BLaER1 treated with 17β-estradiol and CSF1 and Interleukin-3, amounts not matched to agents 10 nM and 100 nM (cell line): Measurements from ENCODE around the gene RBMS2.

Source experiments
- H3K27ac ChIP-seq, 11 experiments: shearing (Covaris generic); formaldehyde crosslinking; 2 replicates each; pipeline ENCODE4 v1.8.1; 2022
- H3K27me3 ChIP-seq, 11 experiments: shearing (Covaris generic); formaldehyde crosslinking; 2 replicates each; pipeline ENCODE4 v1.8.1; 2022
- H3K36me3 ChIP-seq, 11 experiments: shearing (Covaris generic); formaldehyde crosslinking; 2 replicates each; pipeline ENCODE4 v1.8.1; 2022
- H3K4me1 ChIP-seq, 10 experiments: shearing (Covaris generic); formaldehyde crosslinking; 2 replicates each; pipeline ENCODE4 v1.8.1; 2022
- H3K4me2 ChIP-seq, 11 experiments: shearing (Covaris generic); formaldehyde crosslinking; 2 replicates each; pipeline ENCODE4 v1.8.1; 2022
- H3K4me3 ChIP-seq, 10 experiments: shearing (Covaris generic); formaldehyde crosslinking; 2 replicates each; pipeline ENCODE4 v1.8.1; 2022
- H3K9ac ChIP-seq, 11 experiments: shearing (Covaris generic); formaldehyde crosslinking; 2 replicates each; pipeline ENCODE4 v1.8.1; 2022
- H3K9me3 ChIP-seq, 11 experiments: shearing (Covaris generic); formaldehyde crosslinking; replicated peaks in 1 of 11; 2 replicates each; pipeline ENCODE4 v1.8.1; 2022
- H4K20me1 ChIP-seq, 11 experiments: shearing (Covaris generic); formaldehyde crosslinking; 2 replicates each; pipeline ENCODE4 v1.8.1; 2022
- Cebpa-rat ChIP-seq, 11 experiments: shearing (Covaris generic); IDR thresholded peaks; 2 replicates each; pipeline ENCODE4 v1.8.1; 2022

RBMS2 gene

DNA sequence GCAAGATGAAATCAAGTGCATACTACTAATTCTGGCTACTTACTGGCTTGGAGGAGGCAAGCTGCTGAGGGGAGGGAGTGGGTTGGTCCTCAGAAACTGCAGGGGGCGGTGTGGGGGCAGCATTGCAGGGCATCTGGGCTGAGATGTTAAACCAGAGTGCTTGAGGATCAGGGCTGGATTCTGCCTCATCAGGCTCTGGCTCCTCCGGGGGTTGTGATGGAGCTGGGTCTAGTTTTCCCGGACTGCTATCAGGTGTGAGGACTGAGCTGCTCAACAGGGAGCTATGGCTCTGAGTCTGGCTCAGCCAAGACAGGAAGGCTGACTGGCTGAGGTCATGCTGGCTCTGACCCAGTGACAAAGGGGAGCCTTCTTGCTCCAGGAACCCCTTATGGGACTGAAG lies 79.9 kb downstream of the RBMS2 start:
- Histone ChIP-seq H3K4me3 (no peak overlapping the region), H3K9ac (0 out of 22 replicates have a peak overlapping the region, but pooled peaks of 1 of the 11 experiments have one; percentile 15), H3K27ac (no peak overlapping the region), H3K9me3 (no peaks in the 10 kb centered on the region), H3K27me3 (no peaks in the 10 kb centered on the region), H4K20me1 (peaks cover 4 to 86% (median 34%) of the 10 kb centered on the region in 11 experiments; a peak in 18 of 22 replicates), H3K36me3 (peaks cover 99 to 100% (median 100%) of the 10 kb centered on the region in 11 experiments), H3K4me1 (no peaks in the 10 kb centered on the region), H3K4me2 (no peak overlapping the region)
- no peak for TF ChIP-seq Cebpa-rat (IDR thresholded peaks at IDR 0.05)

DNA sequence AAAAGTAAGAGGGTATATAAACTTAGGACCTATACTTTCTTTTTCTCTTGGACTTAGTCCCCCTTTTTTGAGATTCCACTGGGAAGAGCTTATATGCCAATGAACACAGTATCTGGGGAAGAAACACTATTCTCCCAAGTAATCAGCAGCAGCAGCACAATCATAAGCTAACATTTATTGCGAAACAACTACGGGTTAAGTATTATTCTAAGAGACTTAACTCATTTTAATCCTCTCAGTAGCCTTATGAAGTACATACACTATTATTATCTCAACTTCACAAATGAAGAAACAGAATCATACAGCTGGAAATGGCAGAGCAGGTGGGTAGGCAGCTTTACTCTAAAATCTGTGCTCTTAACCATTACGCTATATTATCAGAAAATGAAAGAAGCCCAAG lies 80.6 kb downstream of the RBMS2 start:
- Histone ChIP-seq H3K9ac (no peak overlapping the region), H3K4me2 (no peak overlapping the region), H4K20me1 (peaks cover 3 to 88% (median 32%) of the 10 kb centered on the region in 11 experiments; a peak in 18 of 22 replicates), H3K27ac (no peak overlapping the region), H3K4me1 (no peaks in the 10 kb centered on the region), H3K9me3 (no peaks in the 10 kb centered on the region), H3K36me3 (peaks cover 100% of the 10 kb centered on the region in 11 experiments), H3K4me3 (no peak overlapping the region), H3K27me3 (no peaks in the 10 kb centered on the region)
- peak in 4 of 11 experiments; percentile 23 to 70 (median 47); a peak in 5 of 22 replicates for TF ChIP-seq Cebpa-rat (IDR thresholded peaks at IDR 0.05)

DNA sequence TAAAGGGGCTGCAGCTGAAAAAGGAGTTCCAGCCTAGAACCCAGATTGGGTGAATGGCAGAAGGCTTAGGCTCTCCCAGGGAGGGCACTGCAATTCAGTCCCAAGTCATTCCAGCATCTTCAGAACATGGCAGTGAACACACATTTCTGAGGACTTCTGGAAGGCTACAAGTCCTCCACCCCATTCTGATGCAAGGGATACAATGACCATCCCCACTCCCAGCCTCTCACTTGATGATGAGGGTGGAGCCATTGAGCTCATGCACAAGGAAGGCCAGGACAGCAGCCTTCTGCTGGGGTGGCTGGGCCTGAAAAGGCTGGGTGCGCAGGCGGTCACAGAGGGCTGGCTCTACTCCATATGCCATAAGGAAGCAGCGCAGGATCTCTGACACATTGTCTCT lies 82.7 kb downstream of the RBMS2 start:
- H3K9me3 ChIP-seq = no peaks in the 10 kb centered on the region
- no peak overlapping the region for H3K4me2 ChIP-seq
- H3K36me3 ChIP-seq = peaks cover 99 to 100% (median 100%) of the 10 kb centered on the region in 11 experiments
- no peaks in the 10 kb centered on the region for H3K4me1 ChIP-seq
- no peak overlapping the region for H3K9ac ChIP-seq
- H3K4me3 ChIP-seq = no peak overlapping the region
- TF ChIP-seq Cebpa-rat (IDR thresholded peaks at IDR 0.05) = no peak
- no peaks in the 10 kb centered on the region for H3K27me3 ChIP-seq
- H3K27ac ChIP-seq = no peak overlapping the region
- peaks cover 0 to 81% (median 32%) of the 10 kb centered on the region in 11 experiments; a peak in 16 of 22 replicates for H4K20me1 ChIP-seq

GRCh38 chr12:56614627-56615026 lies 93.0 kb downstream of the RBMS2 start:
- TF ChIP-seq Cebpa-rat (IDR thresholded peaks at IDR 0.05) = no peak
- H3K4me2 ChIP-seq = no peak overlapping the region
- peaks cover 54 to 98% (median 81%) of the 10 kb centered on the region in 11 experiments for H4K20me1 ChIP-seq
- H3K9ac ChIP-seq = no peak overlapping the region
- no peak overlapping the region for H3K4me3 ChIP-seq
- peaks cover 0 to 35% (median 29%) of the 10 kb centered on the region in 10 experiments; a peak in 14 of 20 replicates for H3K4me1 ChIP-seq
- H3K9me3 ChIP-seq = no peaks in the 10 kb centered on the region
- peaks cover 90 to 100% (median 100%) of the 10 kb centered on the region in 11 experiments for H3K36me3 ChIP-seq
- no peaks in the 10 kb centered on the region for H3K27me3 ChIP-seq
- H3K27ac ChIP-seq = no peak overlapping the region

- Histone ChIP-seq H3K9ac (no peak overlapping the region), H3K4me2 (peak overlapping the region in 6 of 11 experiments; percentile 4 to 34 (median 16); a peak in 4 of 22 replicates), H3K4me1 (peaks cover 0 to 37% (median 29%) of the 10 kb centered on the region in 10 experiments; a peak in 14 of 20 replicates), H4K20me1 (peaks cover 70 to 99% (median 87%) of the 10 kb centered on the region in 11 experiments), H3K4me3 (no peak overlapping the region), H3K9me3 (no peaks in the 10 kb centered on the region), H3K27me3 (no peaks in the 10 kb centered on the region), H3K27ac (peak overlapping the region in 1 of 11 experiments; percentile 6; a peak in 1 of 22 replicates), H3K36me3 (peaks cover 90 to 100% (median 100%) of the 10 kb centered on the region in 11 experiments)
- TF ChIP-seq Cebpa-rat (IDR thresholded peaks at IDR 0.05) = no peak
Measured at GRCh38 chr12:56616244-56616643, 94.6 kb downstream of the RBMS2 start.

- H3K4me1 ChIP-seq = peaks cover 0 to 42% (median 31%) of the 10 kb centered on the region in 10 experiments; a peak in 15 of 20 replicates
- H3K4me2 ChIP-seq = peak overlapping the region in 3 of 11 experiments; percentile 18 to 34 (median 26); a peak in 4 of 22 replicates
- no peaks in the 10 kb centered on the region for H3K27me3 ChIP-seq
- no peak for TF ChIP-seq Cebpa-rat (IDR thresholded peaks at IDR 0.05)
- peak overlapping the region in 1 of 11 experiments; percentile 53; a peak in 2 of 22 replicates for H3K9ac ChIP-seq
- no peaks in the 10 kb centered on the region for H3K9me3 ChIP-seq
- peaks cover 90 to 100% (median 100%) of the 10 kb centered on the region in 11 experiments for H3K36me3 ChIP-seq
- H3K27ac ChIP-seq = no peak overlapping the region
- peaks cover 76 to 99% (median 89%) of the 10 kb centered on the region in 11 experiments for H4K20me1 ChIP-seq
- no peak overlapping the region for H3K4me3 ChIP-seq
Measured at GRCh38 chr12:56616925-56617324, 95.3 kb downstream of the RBMS2 start.

DNA sequence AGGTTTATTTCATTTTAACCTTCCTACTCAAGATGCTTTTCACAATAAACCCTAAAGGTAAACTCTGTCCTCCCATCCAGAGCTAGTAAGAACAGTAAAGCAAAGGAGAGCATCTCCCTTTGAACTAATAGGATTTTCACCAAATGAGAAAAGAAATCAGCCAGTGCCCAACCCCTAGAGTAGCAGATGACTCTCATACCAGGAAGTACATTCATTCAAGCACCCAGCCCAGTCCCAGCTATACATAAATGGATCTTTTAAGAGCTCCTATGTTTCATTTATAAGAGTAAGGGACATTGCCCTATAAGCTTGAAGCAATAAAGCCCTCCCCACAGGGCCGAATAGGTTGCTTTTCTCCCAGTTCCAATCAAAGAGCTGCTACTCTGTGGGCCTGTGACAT lies 100.9 kb downstream of the RBMS2 start:
- no peak for TF ChIP-seq Cebpa-rat (IDR thresholded peaks at IDR 0.05)
- no peak overlapping the region; a peak in 1 of 22 replicates for H3K27ac ChIP-seq
- H3K4me2 ChIP-seq = 0 out of 22 replicates have a peak overlapping the region, but pooled peaks of 1 of the 11 experiments have one; percentile 5
- peaks cover 93 to 100% (median 100%) of the 10 kb centered on the region in 11 experiments for H4K20me1 ChIP-seq
- H3K9ac ChIP-seq = no peak overlapping the region
- peaks cover 70 to 100% (median 88%) of the 10 kb centered on the region in 11 experiments for H3K36me3 ChIP-seq
- peaks cover 14 to 57% (median 41%) of the 10 kb centered on the region in 10 experiments for H3K4me1 ChIP-seq
- no peaks in the 10 kb centered on the region for H3K27me3 ChIP-seq
- no peak overlapping the region for H3K4me3 ChIP-seq
- H3K9me3 ChIP-seq = no peaks in the 10 kb centered on the region

DNA sequence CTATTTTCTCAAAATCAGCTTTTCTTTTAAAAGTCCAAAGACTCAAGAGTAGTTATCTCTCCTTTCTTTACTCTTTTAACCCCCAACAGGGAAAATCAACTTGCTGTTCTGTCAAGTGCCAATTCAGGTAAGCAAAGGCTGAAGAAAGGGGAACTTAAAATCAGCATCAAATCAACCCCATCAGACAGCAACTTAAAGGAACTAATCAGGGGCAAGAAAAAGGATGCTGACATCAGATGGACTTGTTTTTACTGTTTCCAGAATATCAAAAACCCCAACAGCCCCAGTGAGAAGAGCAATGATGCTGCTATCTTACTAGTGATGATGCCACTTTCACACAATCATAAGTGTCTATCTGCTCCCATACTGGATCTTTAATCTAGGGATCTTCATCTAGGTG lies 105.1 kb downstream of the RBMS2 start:
- H3K36me3 ChIP-seq = peaks cover 39 to 63% (median 51%) of the 10 kb centered on the region in 11 experiments
- TF ChIP-seq Cebpa-rat (IDR thresholded peaks at IDR 0.05) = no peak
- H3K27me3 ChIP-seq = no peaks in the 10 kb centered on the region
- H4K20me1 ChIP-seq = peaks cover 65 to 91% (median 78%) of the 10 kb centered on the region in 11 experiments
- no peaks in the 10 kb centered on the region for H3K9me3 ChIP-seq
- H3K27ac ChIP-seq = peak overlapping the region in 6 of 11 experiments; percentile 17 to 100 (median 99); a peak in 2 of 22 replicates
- peak overlapping the region in 2 of 11 experiments; percentile 11 to 34; a peak in 2 of 22 replicates for H3K9ac ChIP-seq
- H3K4me3 ChIP-seq = no peak overlapping the region; a peak in 1 of 20 replicates
- H3K4me2 ChIP-seq = peak overlapping the region; percentile 2 to 99 (median 89); a peak in 21 of 22 replicates
- peaks cover 40 to 67% (median 55%) of the 10 kb centered on the region in 10 experiments for H3K4me1 ChIP-seq

GRCh38 chr12:56628671-56629458 lies 107.2 kb downstream of the RBMS2 start:
- TF ChIP-seq Cebpa-rat (IDR thresholded peaks at IDR 0.05) = peak in 3 of 11 experiments; percentile 19 to 46 (median 32); a peak in 1 of 22 replicates
- H3K4me2 ChIP-seq = peak overlapping the region; percentile 86 to 99 (median 89)
- peaks cover 44 to 91% (median 63%) of the 10 kb centered on the region in 11 experiments; a peak in 21 of 22 replicates for H4K20me1 ChIP-seq
- H3K9ac ChIP-seq = peak overlapping the region; percentile 97 to 100 (median 98)
- H3K9me3 ChIP-seq = no peaks in the 10 kb centered on the region
- peak overlapping the region; percentile 91 to 100 (median 99) for H3K4me3 ChIP-seq
- H3K4me1 ChIP-seq = peaks cover 61 to 76% (median 64%) of the 10 kb centered on the region in 10 experiments
- no peaks in the 10 kb centered on the region for H3K27me3 ChIP-seq
- H3K27ac ChIP-seq = peak overlapping the region; percentile 93 to 100 (median 99)
- H3K36me3 ChIP-seq = peaks cover 23 to 41% (median 30%) of the 10 kb centered on the region in 11 experiments; a peak in 21 of 22 replicates
